HepG2 (cell line): ENCODE results near the gene NAALADL1. TPM values are rescaled to one million over a fixed set of nuclear protein-coding genes. Genes with fewer than 3 reads are reported as not detected.

Experiments used
- FOXA3 ChIP-seq: IDR thresholded peaks from 2 replicates; pipeline ENCODE4 v1.6.1; 2016; ENCODE audit warnings: missing genetic modification reagents, missing compliant biosample characterization
- GPN1 ChIP-seq: sonication (generic); formaldehyde crosslinking; IDR thresholded peaks from 2 replicates; pipeline ENCODE4 v1.5.1; 2020; ENCODE audit warnings: missing genetic modification reagents, borderline replicate concordance
- KAT8 ChIP-seq: IDR thresholded peaks from 2 replicates; pipeline ENCODE4 v1.6.1; 2016; ENCODE audit warnings: missing genetic modification reagents, missing compliant biosample characterization
- KMT2B ChIP-seq: IDR thresholded peaks from 2 replicates; pipeline ENCODE4 v1.6.1; 2016; ENCODE audit warnings: missing genetic modification reagents, missing compliant biosample characterization
- NCOA1 ChIP-seq: sonication (generic); formaldehyde crosslinking; IDR thresholded peaks from 2 replicates; pipeline ENCODE4 v1.9.0; 2021; ENCODE audit warnings: missing genetic modification reagents
- SP2 ChIP-seq: sonication (generic); formaldehyde crosslinking; IDR thresholded peaks from 2 replicates; pipeline ENCODE4 v1.5.1; 2020; ENCODE audit warnings: mild to moderate bottlenecking, missing genetic modification reagents
- ZKSCAN8 ChIP-seq: IDR thresholded peaks from 2 replicates; pipeline ENCODE4 v1.6.1; 2016; ENCODE audit warnings: borderline replicate concordance, missing genetic modification reagents, missing compliant biosample characterization
- ZNF205 ChIP-seq: IDR thresholded peaks from 2 replicates; pipeline ENCODE4 v1.6.1; 2018; ENCODE audit warnings: missing biosample characterization, missing genetic modification reagents
- ZNF264 ChIP-seq: sonication (generic); formaldehyde crosslinking; IDR thresholded peaks from 2 replicates; pipeline ENCODE4 v1.4.0; 2020; ENCODE audit warnings: missing genetic modification reagents
- ZNF383 ChIP-seq: sonication (generic); formaldehyde crosslinking; IDR thresholded peaks from 2 replicates; pipeline ENCODE4 v1.4.0; 2020; ENCODE audit warnings: missing genetic modification reagents, mild to moderate bottlenecking, borderline replicate concordance
- ZNF460 ChIP-seq: sonication (generic); formaldehyde crosslinking; IDR thresholded peaks from 2 replicates; pipeline ENCODE4 v1.5.1; 2020; ENCODE audit warnings: missing genetic modification reagents, mild to moderate bottlenecking, borderline replicate concordance
- ZNF670 ChIP-seq: sonication (generic); formaldehyde crosslinking; IDR thresholded peaks from 2 replicates; pipeline ENCODE4 v1.8.0; 2022; ENCODE audit warnings: mild to moderate bottlenecking, missing genetic modification reagents, borderline replicate concordance
- ZNF746 ChIP-seq: sonication (generic); formaldehyde crosslinking; IDR thresholded peaks from 2 replicates; pipeline ENCODE4 v1.8.0; 2022; ENCODE audit warnings: mild to moderate bottlenecking, missing genetic modification reagents
- ZNF772 ChIP-seq: sonication (generic); formaldehyde crosslinking; IDR thresholded peaks from 2 replicates; pipeline ENCODE4 v1.5.0; 2020; ENCODE audit warnings: mild to moderate bottlenecking, missing genetic modification reagents
- polyA plus RNA-seq, 8 experiments: library from polyadenylated mRNA; depleted of rRNA in 3 of 8; stranded (reverse) in 7 of 8; unstranded in 1 of 8; fragments of >200 nt; fragmentation: Illumina TruSeq in 4 of 8; extraction: Trizol in 4 of 8; gene quantifications; 2 replicates each; pipeline versions ENCODE4 v1.2.1 to v1.2.3, GENCODE V29; 2011 to 2016; ENCODE audit warnings: low read depth in 4 of 8, missing spikeins in 1 of 8, mixed read lengths in 1 of 8; ENCODE audit not compliant: insufficient read depth in 1 of 8
- total RNA-seq, 5 experiments: library from RNA; depleted of rRNA; stranded (reverse); fragments of >200 nt; fragmentation: Illumina TruSeq; extraction: Trizol; gene quantifications; 2 replicates each; pipeline ENCODE4 v1.2.3, GENCODE V29; 2016; ENCODE audit warnings: low read depth in 1 of 5
- TF ChIP-seq, protein P1 (sequence below): sonication (generic); formaldehyde crosslinking; IDR thresholded peaks from 2 replicates; pipeline ENCODE4 v1.4.0; 2020; ENCODE audit warnings: missing genetic modification reagents, borderline replicate concordance
- TF ChIP-seq, protein P2 (sequence below): sonication (generic); formaldehyde crosslinking; IDR thresholded peaks from 2 replicates; pipeline ENCODE4 v1.4.0; 2020; ENCODE audit warnings: mild to moderate bottlenecking, low read depth, missing genetic modification reagents
- TF ChIP-seq, protein P3 (sequence below), 2 experiments: fragments of 450-650 bp in 1 of 2; sonication (generic) in 1 of 2; formaldehyde crosslinking in 1 of 2; IDR thresholded peaks; 2 replicates each; pipeline versions ENCODE4 v1.6.1 to v1.8.0; 2016 to 2022; ENCODE audit warnings: antibody characterized with exemption in 1 of 2, mild to moderate bottlenecking in 1 of 2, missing genetic modification reagents in 1 of 2

The NAALADL1 gene
- total and polyA plus RNA-seq, 2 of the 13 experiments (the other 11 are each of a cell fraction or from before 2014, with no cell fraction given), result 9.3 to 33.9 TPM

GRCh38 chr11:65095974-65096806 lies 37.8 kb upstream of the NAALADL1 start, which contains the start of gene VPS51 (continued):
- TF ChIP-seq ZNF460 (CRISPR knock-in tag), result peak; percentile 55; the same call in 1 of the 2 replicates
- TF ChIP-seq GPN1 (CRISPR knock-in tag), result no peak
- TF ChIP-seq, protein P1, sequence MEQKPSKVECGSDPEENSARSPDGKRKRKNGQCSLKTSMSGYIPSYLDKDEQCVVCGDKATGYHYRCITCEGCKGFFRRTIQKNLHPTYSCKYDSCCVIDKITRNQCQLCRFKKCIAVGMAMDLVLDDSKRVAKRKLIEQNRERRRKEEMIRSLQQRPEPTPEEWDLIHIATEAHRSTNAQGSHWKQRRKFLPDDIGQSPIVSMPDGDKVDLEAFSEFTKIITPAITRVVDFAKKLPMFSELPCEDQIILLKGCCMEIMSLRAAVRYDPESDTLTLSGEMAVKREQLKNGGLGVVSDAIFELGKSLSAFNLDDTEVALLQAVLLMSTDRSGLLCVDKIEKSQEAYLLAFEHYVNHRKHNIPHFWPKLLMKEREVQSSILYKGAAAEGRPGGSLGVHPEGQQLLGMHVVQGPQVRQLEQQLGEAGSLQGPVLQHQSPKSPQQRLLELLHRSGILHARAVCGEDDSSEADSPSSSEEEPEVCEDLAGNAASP (CRISPR knock-in tag), result peak; percentile 67; the same call in 1 of the 2 replicates
- TF ChIP-seq ZNF670 (CRISPR knock-in tag), result peak; percentile 96
- TF ChIP-seq, protein P2, sequence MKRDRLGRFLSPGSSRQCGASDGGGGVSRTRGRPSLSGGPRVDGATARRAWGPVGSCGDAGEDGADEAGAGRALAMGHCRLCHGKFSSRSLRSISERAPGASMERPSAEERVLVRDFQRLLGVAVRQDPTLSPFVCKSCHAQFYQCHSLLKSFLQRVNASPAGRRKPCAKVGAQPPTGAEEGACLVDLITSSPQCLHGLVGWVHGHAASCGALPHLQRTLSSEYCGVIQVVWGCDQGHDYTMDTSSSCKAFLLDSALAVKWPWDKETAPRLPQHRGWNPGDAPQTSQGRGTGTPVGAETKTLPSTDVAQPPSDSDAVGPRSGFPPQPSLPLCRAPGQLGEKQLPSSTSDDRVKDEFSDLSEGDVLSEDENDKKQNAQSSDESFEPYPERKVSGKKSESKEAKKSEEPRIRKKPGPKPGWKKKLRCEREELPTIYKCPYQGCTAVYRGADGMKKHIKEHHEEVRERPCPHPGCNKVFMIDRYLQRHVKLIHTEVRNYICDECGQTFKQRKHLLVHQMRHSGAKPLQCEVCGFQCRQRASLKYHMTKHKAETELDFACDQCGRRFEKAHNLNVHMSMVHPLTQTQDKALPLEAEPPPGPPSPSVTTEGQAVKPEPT (CRISPR knock-in tag), result peak; percentile 64; the same call in 1 of the 2 replicates
- TF ChIP-seq ZNF772 (CRISPR knock-in tag), result peak; percentile 75
- TF ChIP-seq ZKSCAN8, result peak; percentile 38; the same call in 1 of the 2 replicates
- TF ChIP-seq ZNF205 (CRISPR knock-in tag), result peak; percentile 92
- peak; percentile 77 for TF ChIP-seq FOXA3 (CRISPR knock-in tag)
- peak; percentile 65 for TF ChIP-seq ZNF746 (CRISPR knock-in tag)
- TF ChIP-seq ZNF383 (CRISPR knock-in tag), result no peak
- TF ChIP-seq KMT2B (CRISPR knock-in tag), result peak; percentile 86
- peak; percentile 99 for TF ChIP-seq KAT8 (CRISPR knock-in tag)
- no peak for TF ChIP-seq ZNF264 (CRISPR knock-in tag)
- TF ChIP-seq SP2 (CRISPR knock-in tag), result peak; percentile 69
- TF ChIP-seq NCOA1 (CRISPR knock-in tag), result no peak
- TF ChIP-seq, protein P3, sequence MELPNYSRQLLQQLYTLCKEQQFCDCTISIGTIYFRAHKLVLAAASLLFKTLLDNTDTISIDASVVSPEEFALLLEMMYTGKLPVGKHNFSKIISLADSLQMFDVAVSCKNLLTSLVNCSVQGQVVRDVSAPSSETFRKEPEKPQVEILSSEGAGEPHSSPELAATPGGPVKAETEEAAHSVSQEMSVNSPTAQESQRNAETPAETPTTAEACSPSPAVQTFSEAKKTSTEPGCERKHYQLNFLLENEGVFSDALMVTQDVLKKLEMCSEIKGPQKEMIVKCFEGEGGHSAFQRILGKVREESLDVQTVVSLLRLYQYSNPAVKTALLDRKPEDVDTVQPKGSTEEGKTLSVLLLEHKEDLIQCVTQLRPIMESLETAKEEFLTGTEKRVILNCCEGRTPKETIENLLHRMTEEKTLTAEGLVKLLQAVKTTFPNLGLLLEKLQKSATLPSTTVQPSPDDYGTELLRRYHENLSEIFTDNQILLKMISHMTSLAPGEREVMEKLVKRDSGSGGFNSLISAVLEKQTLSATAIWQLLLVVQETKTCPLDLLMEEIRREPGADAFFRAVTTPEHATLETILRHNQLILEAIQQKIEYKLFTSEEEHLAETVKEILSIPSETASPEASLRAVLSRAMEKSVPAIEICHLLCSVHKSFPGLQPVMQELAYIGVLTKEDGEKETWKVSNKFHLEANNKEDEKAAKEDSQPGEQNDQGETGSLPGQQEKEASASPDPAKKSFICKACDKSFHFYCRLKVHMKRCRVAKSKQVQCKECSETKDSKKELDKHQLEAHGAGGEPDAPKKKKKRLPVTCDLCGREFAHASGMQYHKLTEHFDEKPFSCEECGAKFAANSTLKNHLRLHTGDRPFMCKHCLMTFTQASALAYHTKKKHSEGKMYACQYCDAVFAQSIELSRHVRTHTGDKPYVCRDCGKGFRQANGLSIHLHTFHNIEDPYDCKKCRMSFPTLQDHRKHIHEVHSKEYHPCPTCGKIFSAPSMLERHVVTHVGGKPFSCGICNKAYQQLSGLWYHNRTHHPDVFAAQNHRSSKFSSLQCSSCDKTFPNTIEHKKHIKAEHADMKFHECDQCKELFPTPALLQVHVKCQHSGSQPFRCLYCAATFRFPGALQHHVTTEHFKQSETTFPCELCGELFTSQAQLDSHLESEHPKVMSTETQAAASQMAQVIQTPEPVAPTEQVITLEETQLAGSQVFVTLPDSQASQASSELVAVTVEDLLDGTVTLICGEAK (IDR thresholded peaks at IDR 0.05), result peak; percentile 100
- TF ChIP-seq, protein P3 (CRISPR knock-in tag; IDR thresholded peaks at IDR 0.05), result peak; percentile 100
